Purkinje cell (primary cell): ENCODE data around the gene ZNF709. TPM values are rescaled to one million over a fixed set of nuclear protein-coding genes. Genes with fewer than 3 reads are reported as not detected.

ENCODE experiments used
- polyA plus RNA-seq: library from polyadenylated mRNA; unstranded; fragments of >200 nt; fragmentation: Nextera tagmentation; gene quantifications from 2 replicates; pipeline ENCODE4 v1.2.1, GENCODE V29; 2014

The ZNF709 gene
- 2.4 and 4.3 TPM in 2 replicates for polyA plus RNA-seq

GRCh38 chr19:12484371-12485051 is at the start of gene ZNF709:
Gene ZNF709, minus strand, starts transcription at chr19:12484816. Its CDS starts 159 bp downstream, at chr19:12484657.

GRCh38 chr19:12440541-12441316 is 43.9 kb downstream of the ZNF709 start, which contains the start of gene ZNF443:
Gene ZNF443, minus strand, starts transcription at chr19:12441021. Its CDS starts 107 bp downstream, at chr19:12440914.

Other genes starting within 250 kb of the ZNF709 start
- gene ZNF44, start 189.9 kb downstream of the ZNF709 start, polyA plus RNA-seq, result 7.7 and 9.4 TPM in 2 replicates
- 5.9 and 7.5 TPM in 2 replicates for gene ZNF563, start 151.2 kb downstream of the ZNF709 start, polyA plus RNA-seq
- 0.27 and 1.5 TPM in 2 replicates for gene ZNF442, start 119.1 kb downstream of the ZNF709 start, polyA plus RNA-seq
- gene ZNF799, start 83.5 kb downstream of the ZNF709 start, polyA plus RNA-seq, result 1.3 and 3.7 TPM in 2 replicates
- 3.9 and 5.5 TPM in 2 replicates for gene ZNF443, start 43.8 kb downstream of the ZNF709 start, polyA plus RNA-seq
- 1.0 and 4.2 TPM in 2 replicates for gene ZNF564, start 66.7 kb upstream of the ZNF709 start, polyA plus RNA-seq
- 2.1 and 3.1 TPM in 2 replicates for gene ZNF490, start 126.0 kb upstream of the ZNF709 start, polyA plus RNA-seq
- gene ZNF791, start 126.1 kb upstream of the ZNF709 start, polyA plus RNA-seq, result 11.3 and 13.7 TPM in 2 replicates
- gene MAN2B1, start 181.9 kb upstream of the ZNF709 start, polyA plus RNA-seq, result 2.5 TPM in 1 of 2 replicates, not detected in the other
- 15.0 and 22.2 TPM in 2 replicates for gene WDR83, start 182.0 kb upstream of the ZNF709 start, polyA plus RNA-seq
- gene DHPS, start 197.1 kb upstream of the ZNF709 start, polyA plus RNA-seq, result 54.0 and 71.6 TPM in 2 replicates
- gene GNG14, start 203.2 kb upstream of the ZNF709 start, polyA plus RNA-seq, result not detected in 2 replicates
- 0.31 and 0.50 TPM in 2 replicates for gene FBXW9, start 211.8 kb upstream of the ZNF709 start, polyA plus RNA-seq
- 31.5 and 39.0 TPM in 2 replicates for gene TNPO2, start 239.1 kb upstream of the ZNF709 start, polyA plus RNA-seq
- gene TRIR, start 249.9 kb upstream of the ZNF709 start, polyA plus RNA-seq, result 64.1 and 73.9 TPM in 2 replicates